CD4-positive, alpha-beta memory T cell (primary cell): ENCODE data around the gene SCT. TPM values are rescaled to one million over a fixed set of nuclear protein-coding genes. Genes with fewer than 3 reads are reported as not detected.

Experiments
- CTCF ChIA-PET: fragments of 350-600 bp; sonication (Branson Sonifier 250); formaldehyde crosslinking; loops from one replicate; lab custom pipeline; 2021; ENCODE audit warnings: inconsistent platforms; ENCODE audit not compliant: partially characterized antibody; lab: Charles Lee
- POLR2A ChIA-PET: fragments of 350-600 bp; sonication (Branson Sonifier 250); formaldehyde crosslinking; loops from one replicate; lab custom pipeline; 2021; ENCODE audit not compliant: partially characterized antibody; lab: Charles Lee
- DNase-seq, 5 donors: peaks; one replicate each; pipeline versions ENCODE4 v3.0.0 to v3.0.0-alpha.2; 2020 to 2022; ENCODE audit warnings: mixed read lengths in 1 of 5
- H3K27ac ChIP-seq: one replicate; pipeline ENCODE4 v1.7.0; 2013; ENCODE audit warnings: low read depth, low read length
- H3K27me3 ChIP-seq: 2 replicates; pipeline ENCODE4 v1.7.0; 2013; ENCODE audit warnings: mild to moderate bottlenecking, low read length, moderate library complexity; ENCODE audit not compliant: insufficient read depth
- H3K36me3 ChIP-seq: 2 replicates; pipeline ENCODE4 v1.7.0; 2013; ENCODE audit warnings: mild to moderate bottlenecking, low read length, moderate library complexity; ENCODE audit not compliant: insufficient read depth
- H3K4me1 ChIP-seq: 2 replicates; pipeline ENCODE4 v1.7.0; 2013; ENCODE audit warnings: mild to moderate bottlenecking, low read length, moderate library complexity; ENCODE audit not compliant: insufficient read depth
- H3K4me3 ChIP-seq, 2 donors: one replicate each; pipeline ENCODE4 v1.7.0; 2013; ENCODE audit warnings: low read length in 2 of 2, mild to moderate bottlenecking in 1 of 2
- H3K9me3 ChIP-seq, 2 donors: one replicate each; pipeline ENCODE4 v1.7.0; 2013; ENCODE audit warnings: low read length in 2 of 2, control low read depth in 1 of 2; ENCODE audit not compliant: control insufficient read depth in 1 of 2
- H3K27ac Mint-ChIP-seq, 7 donors: one replicate each; pipeline ENCODE4 v1.8.0; 2020 to 2021; ENCODE audit warnings: mixed read lengths in 7 of 7, mild to moderate bottlenecking in 6 of 7, inconsistent platforms in 3 of 7, moderate library complexity in 3 of 7
- H3K27me3 Mint-ChIP-seq, 2 donors: one replicate each; pipeline ENCODE4 v1.8.0; 2020 to 2021; ENCODE audit warnings: mixed read lengths in 2 of 2
- H3K36me3 Mint-ChIP-seq, 2 donors: one replicate each; pipeline ENCODE4 v1.8.0; 2020 to 2021; ENCODE audit warnings: mixed read lengths in 2 of 2, inconsistent platforms in 1 of 2, mild to moderate bottlenecking in 1 of 2
- H3K4me1 Mint-ChIP-seq, 4 donors: one replicate each; pipeline ENCODE4 v1.8.0; 2020 to 2021; ENCODE audit warnings: mixed read lengths in 4 of 4, mild to moderate bottlenecking in 1 of 4
- H3K4me3 Mint-ChIP-seq, 8 donors: one replicate each; pipeline ENCODE4 v1.8.0; 2020 to 2021; ENCODE audit warnings: mixed read lengths in 8 of 8, mild to moderate bottlenecking in 7 of 8, moderate library complexity in 6 of 8, inconsistent platforms in 3 of 8
- H3K9me3 Mint-ChIP-seq, 8 donors: one replicate each; pipeline ENCODE4 v1.8.0; 2020 to 2021; ENCODE audit warnings: mixed read lengths in 8 of 8, mild to moderate bottlenecking in 5 of 8, inconsistent platforms in 3 of 8, moderate library complexity in 1 of 8
- intact Hi-C: fragments of 100-400 bp; cut with micrococcal nuclease; formaldehyde crosslinking; loops from one replicate; pipeline ENCODE4 v1.15.1; 2023
- polyA plus RNA-seq, 2 donors: library from polyadenylated mRNA; unstranded; fragments of 300-500 nt; fragmentation: Illumina TruSeq; gene quantifications; one replicate each; pipeline ENCODE4 v1.2.3, GENCODE V29; 2021
- total RNA-seq, 2 experiments: library from RNA; stranded (reverse); gene quantifications; one replicate each; pipeline ENCODE4 v1.2.3, GENCODE V29; 2021

Gene SCT
- total and polyA plus RNA-seq, 4 experiments from 2014 or later, result not detected

GRCh38 chr11:614021-614622 lies 12.9 kb downstream of the SCT start:
- DNase-seq, result no peak
- POLR2A ChIA-PET, result interaction anchor here (0.7 to 4.1 kb wide), 8 partner anchors 26 to 195 kb away, joined by 3 to 27 read pairs (median 5); partner anchors contain the start of genes PHRF1 and RPLP2
- peaks cover 32% of the 10 kb centered on the region for H3K36me3 ChIP-seq
- peaks cover 0 to 4% (median 0%) of the 10 kb centered on the region in 8 donors for H3K9me3 Mint-ChIP-seq
- intact Hi-C loops, result no loop called here
- H3K27ac Mint-ChIP-seq, result peak overlapping the region; percentile 64 to 93 (median 90)
- H3K9me3 ChIP-seq, result no peaks in the 10 kb centered on the region
- no peaks in the 10 kb centered on the region for H3K27me3 ChIP-seq
- H3K4me3 Mint-ChIP-seq, result peak overlapping the region; percentile 67 to 83 (median 76)
- no peak overlapping the region for H3K4me3 ChIP-seq
- CTCF ChIA-PET, result interaction anchor here (0.7 to 1.3 kb wide), 2 partner anchors 82 to 152 kb away, joined by 3 to 5 read pairs; no protein-coding TSS in a partner anchor
- H3K4me1 Mint-ChIP-seq, result peaks cover 6 to 35% (median 20%) of the 10 kb centered on the region in 4 donors
- peak overlapping the region; percentile 96 for H3K27ac ChIP-seq
- no peaks in the 10 kb centered on the region for H3K27me3 Mint-ChIP-seq
- peaks cover 4 to 19% of the 10 kb centered on the region in 2 donors for H3K36me3 Mint-ChIP-seq
- H3K4me1 ChIP-seq, result peaks cover 29% of the 10 kb centered on the region

- ChIA-PET POLR2A (interaction anchor here (0.9 to 4.1 kb wide), 10 partner anchors 12 to 196 kb away, joined by 3 to 27 read pairs (median 5); partner anchors contain the start of genes PHRF1 and RPLP2), CTCF (interaction anchor here (0.7 to 1.3 kb wide), 2 partner anchors 83 to 152 kb away, joined by 3 to 5 read pairs; no protein-coding TSS in a partner anchor)
- peak overlapping the region in 3 of 8 donors; percentile 29 to 77 (median 76) for H3K4me3 Mint-ChIP-seq
- peaks cover 4 to 21% of the 10 kb centered on the region in 2 donors for H3K36me3 Mint-ChIP-seq
- peaks cover 6 to 35% (median 20%) of the 10 kb centered on the region in 4 donors for H3K4me1 Mint-ChIP-seq
- peaks cover 29% of the 10 kb centered on the region for H3K4me1 ChIP-seq
- no peak overlapping the region for H3K4me3 ChIP-seq
- peak; percentile 71 to 90 (median 78) for DNase-seq
- H3K9me3 ChIP-seq, result no peaks in the 10 kb centered on the region
- H3K36me3 ChIP-seq, result peaks cover 36% of the 10 kb centered on the region
- H3K27me3 ChIP-seq, result no peaks in the 10 kb centered on the region
- intact Hi-C loops, result loop anchor here (2.0 kb wide), 2 partner anchors 53 to 109 kb away; partner anchors contain the start of genes LMNTD2 and RASSF7
- peak overlapping the region in 6 of 7 donors; percentile 87 to 93 (median 90) for H3K27ac Mint-ChIP-seq
- peak overlapping the region; percentile 96 for H3K27ac ChIP-seq
- H3K9me3 Mint-ChIP-seq, result peaks cover 0 to 4% (median 0%) of the 10 kb centered on the region in 8 donors
- H3K27me3 Mint-ChIP-seq, result no peaks in the 10 kb centered on the region
These were observed 13.5 kb downstream of the SCT start for GRCh38 chr11:613369-613968.

GRCh38 chr11:612961-613300 lies 14.1 kb downstream of the SCT start:
- ChIA-PET POLR2A (interaction anchor here (0.9 to 4.1 kb wide), 11 partner anchors 12 to 196 kb away, joined by 3 to 27 read pairs (median 4); partner anchors contain the start of genes HRAS, PHRF1 and RPLP2), CTCF (no interaction called here)
- H3K4me1 Mint-ChIP-seq, result peaks cover 6 to 35% (median 20%) of the 10 kb centered on the region in 4 donors
- peak in 1 of 5 donors; percentile 40 for DNase-seq
- Histone ChIP-seq H3K36me3 (peaks cover 42% of the 10 kb centered on the region), H3K4me3 (no peak overlapping the region), H3K4me1 (peaks cover 29% of the 10 kb centered on the region), H3K9me3 (no peaks in the 10 kb centered on the region), H3K27ac (peak overlapping the region; percentile 96), H3K27me3 (no peaks in the 10 kb centered on the region)
- intact Hi-C loops, result loop anchor here (2.0 kb wide), 2 partner anchors 52 to 110 kb away; partner anchors contain the start of genes LMNTD2 and RASSF7
- H3K9me3 Mint-ChIP-seq, result peaks cover 0 to 4% (median 0%) of the 10 kb centered on the region in 8 donors
- peak overlapping the region in 6 of 7 donors; percentile 73 to 95 (median 90) for H3K27ac Mint-ChIP-seq
- no peaks in the 10 kb centered on the region for H3K27me3 Mint-ChIP-seq
- H3K36me3 Mint-ChIP-seq, result peaks cover 4 to 25% of the 10 kb centered on the region in 2 donors
- H3K4me3 Mint-ChIP-seq, result no peak overlapping the region

GRCh38 chr11:612201-612960 lies 14.6 kb downstream of the SCT start:
- Histone ChIP-seq H3K4me3 (no peak overlapping the region), H3K27ac (peak overlapping the region; percentile 96), H3K36me3 (peaks cover 47% of the 10 kb centered on the region), H3K27me3 (no peaks in the 10 kb centered on the region), H3K9me3 (no peaks in the 10 kb centered on the region), H3K4me1 (peaks cover 29% of the 10 kb centered on the region)
- Mint-ChIP-seq H3K27me3 (no peaks in the 10 kb centered on the region), H3K36me3 (peaks cover 4 to 25% of the 10 kb centered on the region in 2 donors), H3K4me1 (peaks cover 6 to 35% (median 20%) of the 10 kb centered on the region in 4 donors), H3K4me3 (peak overlapping the region in 3 of 8 donors; percentile 8 to 46 (median 12)), H3K27ac (peak overlapping the region; percentile 72 to 95 (median 93)), H3K9me3 (peaks cover 0 to 4% (median 0%) of the 10 kb centered on the region in 8 donors)
- peak in 1 of 5 donors; percentile 45 for DNase-seq
- CTCF ChIA-PET, result no interaction called here
- intact Hi-C loops, result loop anchor here (2.0 kb wide), 2 partner anchors 52 to 110 kb away; partner anchors contain the start of genes LMNTD2 and RASSF7
- POLR2A ChIA-PET, result interaction anchor here (0.8 to 4.1 kb wide), 16 partner anchors 11 to 184 kb away, joined by 3 to 27 read pairs (median 4); partner anchors contain the start of genes DEAF1, HRAS, PHRF1 and TMEM80

- peak in 1 of 5 donors; percentile 12 for DNase-seq
- no peak overlapping the region for H3K27ac ChIP-seq
- ChIA-PET CTCF (no interaction called here), POLR2A (interaction anchor here (0.8 to 4.1 kb wide), 9 partner anchors 33 to 185 kb away, joined by 3 to 27 read pairs (median 3); partner anchors contain the start of genes DEAF1, HRAS, PHRF1 and TMEM80)
- intact Hi-C loops, result no loop called here
- Mint-ChIP-seq H3K4me3 (no peak overlapping the region), H3K4me1 (peaks cover 5 to 31% (median 18%) of the 10 kb centered on the region in 4 donors), H3K9me3 (peaks cover 0 to 2% (median 0%) of the 10 kb centered on the region in 8 donors), H3K36me3 (peaks cover 10 to 33% of the 10 kb centered on the region in 2 donors), H3K27ac (peak overlapping the region in 5 of 7 donors; percentile 88 to 95 (median 93)), H3K27me3 (no peaks in the 10 kb centered on the region)
- no peaks in the 10 kb centered on the region for H3K27me3 ChIP-seq
- peaks cover 25% of the 10 kb centered on the region for H3K4me1 ChIP-seq
- H3K36me3 ChIP-seq, result peaks cover 58% of the 10 kb centered on the region
- H3K9me3 ChIP-seq, result no peaks in the 10 kb centered on the region
- no peak overlapping the region for H3K4me3 ChIP-seq
These were observed 15.7 kb downstream of the SCT start for GRCh38 chr11:611001-611996.
